ENCODE measurements around the gene ELFN2.

GRCh38 chr22:37342065-37342464, 85.2 kb downstream of the ELFN2 start:
- TF ChIP-seq POLR2A (IDR thresholded peaks at IDR 0.05; ENCODE audit: low read depth, low read length) = no peak
- TF ChIP-seq GATA2 (IDR thresholded peaks at IDR 0.05; ENCODE audit: insufficient read depth, insufficient read length, low read depth, low read length) = no peak
- TF ChIP-seq, protein P1, sequence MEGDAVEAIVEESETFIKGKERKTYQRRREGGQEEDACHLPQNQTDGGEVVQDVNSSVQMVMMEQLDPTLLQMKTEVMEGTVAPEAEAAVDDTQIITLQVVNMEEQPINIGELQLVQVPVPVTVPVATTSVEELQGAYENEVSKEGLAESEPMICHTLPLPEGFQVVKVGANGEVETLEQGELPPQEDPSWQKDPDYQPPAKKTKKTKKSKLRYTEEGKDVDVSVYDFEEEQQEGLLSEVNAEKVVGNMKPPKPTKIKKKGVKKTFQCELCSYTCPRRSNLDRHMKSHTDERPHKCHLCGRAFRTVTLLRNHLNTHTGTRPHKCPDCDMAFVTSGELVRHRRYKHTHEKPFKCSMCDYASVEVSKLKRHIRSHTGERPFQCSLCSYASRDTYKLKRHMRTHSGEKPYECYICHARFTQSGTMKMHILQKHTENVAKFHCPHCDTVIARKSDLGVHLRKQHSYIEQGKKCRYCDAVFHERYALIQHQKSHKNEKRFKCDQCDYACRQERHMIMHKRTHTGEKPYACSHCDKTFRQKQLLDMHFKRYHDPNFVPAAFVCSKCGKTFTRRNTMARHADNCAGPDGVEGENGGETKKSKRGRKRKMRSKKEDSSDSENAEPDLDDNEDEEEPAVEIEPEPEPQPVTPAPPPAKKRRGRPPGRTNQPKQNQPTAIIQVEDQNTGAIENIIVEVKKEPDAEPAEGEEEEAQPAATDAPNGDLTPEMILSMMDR (IDR thresholded peaks at IDR 0.05; ENCODE audit: extremely low read depth in 1 of 2, insufficient read depth in 1 of 2, low read depth in 1 of 2, low read length in 2 of 2) = no peak
- no peak for TF ChIP-seq MYC (IDR thresholded peaks at IDR 0.05; ENCODE audit: low read depth, low read length)
- no peak for TF ChIP-seq POLR2AphosphoS5 (IDR thresholded peaks at IDR 0.05; ENCODE audit: insufficient read depth, low read depth, low read length)
- TF ChIP-seq FOS (IDR thresholded peaks at IDR 0.05; ENCODE audit: borderline replicate concordance, insufficient read depth, low read length) = no peak
- no peak for TF ChIP-seq EZH2 (IDR thresholded peaks at IDR 0.05; ENCODE audit: borderline replicate concordance, low read depth, low read length, severe bottlenecking)

All from endothelial cell of umbilical vein (primary cell).